Tracheal epithelial cell (primary cell): ENCODE measurements around the gene CES3. TPM values are rescaled to one million over a fixed set of nuclear protein-coding genes. Genes with fewer than 3 reads are reported as not detected.

Experiments
- total RNA-seq: library from RNA; depleted of rRNA; stranded (reverse); fragments of >200 nt; gene quantifications from 2 replicates; pipeline ENCODE4 v1.2.1, GENCODE V29; 2014

The CES3 gene, protein sequence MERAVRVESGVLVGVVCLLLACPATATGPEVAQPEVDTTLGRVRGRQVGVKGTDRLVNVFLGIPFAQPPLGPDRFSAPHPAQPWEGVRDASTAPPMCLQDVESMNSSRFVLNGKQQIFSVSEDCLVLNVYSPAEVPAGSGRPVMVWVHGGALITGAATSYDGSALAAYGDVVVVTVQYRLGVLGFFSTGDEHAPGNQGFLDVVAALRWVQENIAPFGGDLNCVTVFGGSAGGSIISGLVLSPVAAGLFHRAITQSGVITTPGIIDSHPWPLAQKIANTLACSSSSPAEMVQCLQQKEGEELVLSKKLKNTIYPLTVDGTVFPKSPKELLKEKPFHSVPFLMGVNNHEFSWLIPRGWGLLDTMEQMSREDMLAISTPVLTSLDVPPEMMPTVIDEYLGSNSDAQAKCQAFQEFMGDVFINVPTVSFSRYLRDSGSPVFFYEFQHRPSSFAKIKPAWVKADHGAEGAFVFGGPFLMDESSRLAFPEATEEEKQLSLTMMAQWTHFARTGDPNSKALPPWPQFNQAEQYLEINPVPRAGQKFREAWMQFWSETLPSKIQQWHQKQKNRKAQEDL
- 2.7 and 5.3 TPM in 2 replicates for total RNA-seq

GRCh38 chr16:66961065-66961744 lies at the start of gene CES3:
Gene CES3 (plus strand): TSS chr16:66961266. CDS start chr16:66961308, 42 bp downstream.

GRCh38 chr16:66918803-66919568 lies 42.1 kb upstream of the CES3 start, which contains the start of gene CDH16:
Gene CDH16 (minus strand): TSS chr16:66918885. CDS start chr16:66918065, 820 bp downstream.

GRCh38 chr16:66925322-66925840 lies 35.7 kb upstream of the CES3 start, which contains the start of gene RRAD:
Gene RRAD (minus strand): TSS chr16:66925535. CDS start chr16:66925179, 356 bp downstream.

DNA sequence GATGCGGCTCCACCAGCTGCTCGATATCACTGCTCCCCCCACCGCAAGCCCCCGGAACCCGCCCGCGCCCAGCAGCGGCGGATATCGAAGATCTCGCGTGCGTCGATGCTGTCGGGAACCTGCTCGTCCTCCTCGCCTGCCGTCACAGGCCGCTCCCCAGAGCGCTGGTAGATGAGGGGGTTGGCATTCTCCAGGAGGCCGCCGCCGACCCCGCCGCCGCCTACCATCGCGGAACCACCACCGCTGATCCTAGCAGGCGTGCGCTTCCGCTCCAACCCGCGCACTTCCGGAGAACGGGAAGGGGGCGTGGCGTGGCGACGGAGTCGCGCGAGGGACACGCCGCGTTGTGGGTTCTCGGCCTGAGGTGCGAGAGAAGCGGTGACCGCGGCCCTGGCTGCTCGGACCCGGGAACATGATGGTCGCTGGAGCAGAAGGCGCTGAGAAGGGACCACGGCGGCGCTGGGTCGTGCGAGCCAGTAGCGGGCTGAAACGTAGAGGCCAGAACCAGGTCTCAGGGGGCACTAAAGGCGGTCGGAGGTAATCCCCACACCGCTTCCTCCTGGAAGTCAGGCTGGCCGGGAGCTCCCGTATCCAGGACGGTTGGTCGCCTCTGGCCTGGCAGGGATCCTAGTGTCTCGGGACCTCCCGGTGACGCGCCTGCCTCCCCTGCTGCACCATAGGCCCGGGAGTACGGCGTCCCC lies 26.8 kb upstream of the CES3 start, which contains the start of gene CIAO2B:
TSS of gene CIAO2B (minus strand) at position 265 of the 701 bp plus-strand sequence. CDS start at position 227, 38 bp downstream.

DNA sequence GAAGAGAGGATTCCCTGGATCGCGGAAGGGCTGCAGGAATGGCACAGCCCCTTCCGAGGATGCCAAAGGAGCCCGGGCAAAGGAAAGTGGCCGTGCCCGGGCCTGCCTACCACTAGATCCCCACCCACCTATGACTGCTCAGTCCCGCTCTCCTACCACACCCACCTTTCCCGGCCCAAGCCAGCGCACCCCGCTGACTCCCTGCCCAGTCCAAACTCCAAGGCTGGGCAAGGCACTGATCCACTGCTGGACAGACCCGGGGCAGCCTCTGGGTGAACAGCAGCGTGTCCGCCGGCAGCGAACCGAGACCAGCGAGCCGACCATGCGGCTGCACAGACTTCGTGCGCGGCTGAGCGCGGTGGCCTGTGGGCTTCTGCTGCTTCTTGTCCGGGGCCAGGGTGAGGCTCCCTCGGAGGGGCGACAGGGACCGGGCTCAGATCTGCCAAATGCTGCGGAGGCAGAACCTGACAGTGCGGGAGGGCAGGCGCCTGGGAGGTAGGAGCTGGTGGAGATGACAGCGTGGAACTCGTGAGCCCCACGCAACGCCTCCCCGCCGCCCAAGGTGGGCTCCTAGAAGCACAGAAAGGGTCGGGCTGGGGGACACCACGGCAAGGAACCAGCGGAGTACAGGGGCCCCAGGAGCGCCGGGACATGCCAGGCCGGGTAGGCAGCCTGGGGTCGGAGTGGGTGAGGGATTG lies 25.6 kb upstream of the CES3 start, which contains the start of gene CES2:
TSS of gene CES2 (plus strand) at position 203 of the 698 bp plus-strand sequence. CDS start at position 323, 120 bp downstream.

GRCh38 chr16:66988197-66988788 lies 27.2 kb downstream of the CES3 start, which contains the start of gene CES4A:
Gene CES4A (plus strand): TSS chr16:66988589. CDS start chr16:66988773, 184 bp downstream.

Other genes starting within 250 kb of the CES3 start
- gene DYNC1LI2, start 209.7 kb upstream of the CES3 start, total RNA-seq = 101 and 125 TPM in 2 replicates
- 0.21 and 0.24 TPM in 2 replicates for gene TERB1, start 159.7 kb upstream of the CES3 start, total RNA-seq
- 78.6 and 87.2 TPM in 2 replicates for gene NAE1, start 130.3 kb upstream of the CES3 start, total RNA-seq
- gene CA7, start 116.9 kb upstream of the CES3 start, total RNA-seq = not detected in 2 replicates
- gene PDP2, start 80.8 kb upstream of the CES3 start, total RNA-seq = 9.6 and 15.3 TPM in 2 replicates
- 2.1 and 4.3 TPM in 2 replicates for gene CDH16, start 42.4 kb upstream of the CES3 start, total RNA-seq
- 62.4 and 118 TPM in 2 replicates for gene RRAD, start 35.7 kb upstream of the CES3 start, total RNA-seq
- gene CIAO2B, start 26.9 kb upstream of the CES3 start, total RNA-seq = 189 and 217 TPM in 2 replicates
- gene CES2, start 25.8 kb upstream of the CES3 start, total RNA-seq = 40.0 and 189 TPM in 2 replicates
- 1.3 and 2.2 TPM in 2 replicates for gene CES4A, start 27.3 kb downstream of the CES3 start, total RNA-seq
- 95.7 and 123 TPM in 2 replicates for gene CBFB, start 67.9 kb downstream of the CES3 start, total RNA-seq
- 12.1 and 12.5 TPM in 2 replicates for gene PHAF1, start 148.7 kb downstream of the CES3 start, total RNA-seq
- 8.9 and 15.8 TPM in 2 replicates for gene B3GNT9, start 189.7 kb downstream of the CES3 start, total RNA-seq
- 35.4 and 48.2 TPM in 2 replicates for gene TRADD, start 198.6 kb downstream of the CES3 start, total RNA-seq
- gene FBXL8, start 198.7 kb downstream of the CES3 start, total RNA-seq = 8.0 and 8.3 TPM in 2 replicates
- 3.1 and 6.2 TPM in 2 replicates for gene HSF4, start 203.5 kb downstream of the CES3 start, total RNA-seq
- 30.1 and 32.4 TPM in 2 replicates for gene NOL3, start 209.3 kb downstream of the CES3 start, total RNA-seq
- 3.6 and 3.8 TPM in 2 replicates for gene MATCAP1, start 222.7 kb downstream of the CES3 start, total RNA-seq
- gene EXOC3L1, start 228.9 kb downstream of the CES3 start, total RNA-seq = not detected in 2 replicates
- 51.2 and 72.3 TPM in 2 replicates for gene E2F4, start 230.9 kb downstream of the CES3 start, total RNA-seq
- 43.7 and 49.2 TPM in 2 replicates for gene ELMO3, start 237.9 kb downstream of the CES3 start, total RNA-seq